SK-N-SH (cell line): ENCODE data around the gene AEBP2. TPM values are rescaled to one million over a fixed set of nuclear protein-coding genes. Genes with fewer than 3 reads are reported as not detected.

Experiments used
- CTCF ChIA-PET: fragments of 300-600, 350-600 bp; formaldehyde crosslinking; extraction: SDS; loops from one replicate; lab custom pipeline; 2021; lab: Yijun Ruan, JAX
- POLR2A ChIA-PET: fragments of 350-600 bp; sonication (Branson Sonifier 250); formaldehyde crosslinking; extraction: SDS; loops from one replicate; lab custom pipeline; 2020; ENCODE audit warnings: antibody characterized with exemption, inconsistent platforms; lab: Yijun Ruan, JAX
- DNase-seq: peaks from one replicate; pipeline ENCODE4 v3.0.0; 2012
- H2AFZ ChIP-seq: fragments of 200-600 bp; sonication (generic); 2 replicates; pipeline ENCODE4 v1.8.1; 2016; ENCODE audit warnings: antibody characterized with exemption, mild to moderate bottlenecking, low read depth
- H3F3A ChIP-seq: fragments of 200-600 bp; sonication (generic); replicated peaks from 2 replicates; pipeline ENCODE3; 2016; ENCODE audit warnings: antibody characterized with exemption, mild to moderate bottlenecking; ENCODE audit not compliant: insufficient read depth
- H3K27ac ChIP-seq, 2 experiments: fragments of 200-500 bp in 1 of 2; fragments of 200-600 bp in 1 of 2; sonication (Bioruptor generic) in 1 of 2; sonication (generic), shearing (Covaris generic) in 1 of 2; 2 replicates each; pipeline versions ENCODE4 v1.5.1 to v1.6.1; 2014 to 2016; ENCODE audit warnings: low read depth in 2 of 2, inconsistent platforms in 1 of 2, low read length in 1 of 2, mild to moderate bottlenecking in 1 of 2, mixed read lengths in 1 of 2
- H3K27me3 ChIP-seq: fragments of 200-600 bp; sonication (generic), shearing (Covaris generic); 2 replicates; pipeline ENCODE4 v1.6.1; 2016; ENCODE audit warnings: mixed run types; ENCODE audit not compliant: insufficient read depth
- H3K36me3 ChIP-seq, 2 experiments: fragments of 200-500 bp in 1 of 2; fragments of 200-600 bp in 1 of 2; sonication (Bioruptor generic) in 1 of 2; sonication (generic) in 1 of 2; replicated peaks in 1 of 2; 2 replicates each; pipeline versions ENCODE3 to v1.5.1; 2014 to 2016; ENCODE audit warnings: low read length in 1 of 2, mild to moderate bottlenecking in 1 of 2; ENCODE audit not compliant: insufficient read depth in 2 of 2, control insufficient read depth in 1 of 2
- H3K4me1 ChIP-seq, 2 experiments: fragments of 200-500 bp in 1 of 2; fragments of 200-600 bp in 1 of 2; sonication (Bioruptor generic) in 1 of 2; sonication (generic), shearing (Covaris generic) in 1 of 2; 2 replicates each; pipeline versions ENCODE4 v1.5.1 to v1.6.1; 2014 to 2016; ENCODE audit warnings: low read depth in 1 of 2, low read length in 1 of 2, mixed run types in 1 of 2; ENCODE audit not compliant: insufficient read depth in 2 of 2, control insufficient read depth in 1 of 2
- H3K4me2 ChIP-seq: fragments of 200-600 bp; sonication (generic), shearing (Covaris generic); 2 replicates; pipeline ENCODE4 v1.6.1; 2017; ENCODE audit warnings: mixed run types
- H3K4me3 ChIP-seq, 2 experiments: fragments of 200-500 bp in 1 of 2; fragments of 200-600 bp in 1 of 2; sonication (Bioruptor generic) in 1 of 2; sonication (generic), shearing (Covaris generic) in 1 of 2; 2 replicates each; pipeline versions ENCODE4 v1.5.1 to v1.8.1; 2014 to 2016; ENCODE audit warnings: low read depth in 2 of 2, inconsistent platforms in 1 of 2, low read length in 1 of 2, mild to moderate bottlenecking in 1 of 2, mixed read lengths in 1 of 2, moderate library complexity in 1 of 2
- H3K79me2 ChIP-seq: fragments of 200-600 bp; sonication (generic); 2 replicates; pipeline ENCODE4 v1.8.1; 2017; ENCODE audit warnings: mild to moderate bottlenecking; ENCODE audit not compliant: insufficient read depth
- H3K9ac ChIP-seq: fragments of 200-600 bp; sonication (generic); 2 replicates; pipeline ENCODE4 v1.6.1; 2017; ENCODE audit warnings: mixed run types
- H3K9me2 ChIP-seq: fragments of 200-600 bp; sonication (generic); 2 replicates; pipeline ENCODE4 v1.6.1; 2017; ENCODE audit warnings: mixed run types
- H3K9me3 ChIP-seq: fragments of 200-600 bp; sonication (generic); 2 replicates; pipeline ENCODE4 v1.6.1; 2017; ENCODE audit warnings: mixed run types, mild to moderate bottlenecking, moderate library complexity
- H4K20me1 ChIP-seq: fragments of 200-600 bp; sonication (generic); 2 replicates; pipeline ENCODE4 v1.6.1; 2017; ENCODE audit warnings: mild to moderate bottlenecking, mixed run types; ENCODE audit not compliant: insufficient read depth
- ELF1 ChIP-seq: IDR thresholded peaks from 2 replicates; pipeline ENCODE4 v1.4.0; 2012
- FOXJ3 ChIP-seq: sonication (generic); formaldehyde crosslinking; IDR thresholded peaks from 2 replicates; pipeline ENCODE4 v1.5.1; 2020; ENCODE audit warnings: mild to moderate bottlenecking, missing genetic modification reagents
- JUND ChIP-seq: IDR thresholded peaks from 2 replicates; pipeline ENCODE4 v1.4.0; 2012
- NRF1 ChIP-seq: IDR thresholded peaks from 2 replicates; pipeline ENCODE4 v1.6.1; 2012; ENCODE audit warnings: low read depth, mild to moderate bottlenecking, low read length
- REST ChIP-seq: IDR thresholded peaks from 2 replicates; pipeline ENCODE4 v1.6.1; 2012; ENCODE audit warnings: mild to moderate bottlenecking, low read depth, low read length, moderate library complexity
- RFX5 ChIP-seq: IDR thresholded peaks from 2 replicates; pipeline ENCODE4 v1.6.1; 2012; ENCODE audit warnings: mild to moderate bottlenecking, improper control_type of control experiment, low read length
- TEAD4 ChIP-seq: IDR thresholded peaks from 2 replicates; pipeline ENCODE4 v1.4.0; 2012; ENCODE audit warnings: mild to moderate bottlenecking, borderline replicate concordance; ENCODE audit not compliant: insufficient read depth
- WGBS: methylation state at CpG from one replicate; pipeline ENCODE4 v1.1.6; 2017; ENCODE audit warnings: low lambda C conversion rate; 5-methylcytosine and 5-hydroxymethylcytosine counted together
- polyA plus RNA-seq, 3 experiments: library from polyadenylated mRNA; depleted of rRNA; stranded (reverse); fragments of >200 nt; gene quantifications; 2 replicates each; pipeline ENCODE4 v1.2.3, GENCODE V29; 2012

Gene AEBP2
- polyA plus RNA-seq, 1 of the 3 experiments (the other 2 are of a cell fraction): 10.4 TPM

- no peaks in the 10 kb centered on the region for H3K4me1 ChIP-seq
- no peaks in the 10 kb centered on the region for H3K27me3 ChIP-seq
- no peak overlapping the region for H3K9ac ChIP-seq
- no peaks in the 10 kb centered on the region for H3F3A ChIP-seq
- no peak for DNase-seq
- H3K79me2 ChIP-seq: no peaks in the 10 kb centered on the region
- H3K4me2 ChIP-seq: no peak overlapping the region
- no peaks in the 10 kb centered on the region for H3K9me2 ChIP-seq
- TF ChIP-seq NRF1 (no peak), REST (no peak), JUND (no peak)
- no peaks in the 10 kb centered on the region for H3K36me3 ChIP-seq
- H4K20me1 ChIP-seq: no peaks in the 10 kb centered on the region
- no peak overlapping the region for H3K4me3 ChIP-seq
- peaks cover 8% of the 10 kb centered on the region; the same call in 1 of the 2 replicates for H3K9me3 ChIP-seq
- POLR2A ChIA-PET: no interaction called here
- H2AFZ ChIP-seq: no peak overlapping the region
- WGBS: 93% methylated on average over 1 of the region's 1 CpG
- CTCF ChIA-PET: no interaction called here
- no peak overlapping the region for H3K27ac ChIP-seq
Measured at GRCh38 chr12:19539836-19540235, 100.5 kb downstream of the AEBP2 start.

GRCh38 chr12:19542606-19543005 lies 103.3 kb downstream of the AEBP2 start:
- CTCF ChIA-PET: interaction anchor here (0.7 kb wide), 1 partner anchor 75 kb away, joined by 3 read pairs; no protein-coding TSS in a partner anchor
- POLR2A ChIA-PET: no interaction called here
- H3K9ac ChIP-seq: no peak overlapping the region

GRCh38 chr12:19544353-19544752 lies 105.1 kb downstream of the AEBP2 start:
- H3K27me3 ChIP-seq: no peaks in the 10 kb centered on the region
- no peak overlapping the region for H3K9ac ChIP-seq
- no peak overlapping the region for H3K4me2 ChIP-seq
- H3K9me2 ChIP-seq: no peaks in the 10 kb centered on the region
- H3K4me3 ChIP-seq: no peak overlapping the region
- H3K9me3 ChIP-seq: no peaks in the 10 kb centered on the region
- no peak overlapping the region for H3K27ac ChIP-seq
- H3K79me2 ChIP-seq: no peaks in the 10 kb centered on the region
- DNase-seq: no peak
- H3K36me3 ChIP-seq: no peaks in the 10 kb centered on the region
- no peak overlapping the region for H2AFZ ChIP-seq
- TF ChIP-seq RFX5: no peak
- no peak for TF ChIP-seq ELF1
- TF ChIP-seq FOXJ3 (CRISPR knock-in tag): no peak
- no peak for TF ChIP-seq TEAD4
- H4K20me1 ChIP-seq: no peaks in the 10 kb centered on the region
- H3F3A ChIP-seq: peaks cover 5% of the 10 kb centered on the region
- peaks cover 9 to 15% of the 10 kb centered on the region in 2 experiments for H3K4me1 ChIP-seq
- ChIA-PET POLR2A (no interaction called here), CTCF (no interaction called here)

More at GRCh38 chr12:19542606-19543005, 103.3 kb downstream of the AEBP2 start:
- H3K4me3 ChIP-seq: no peak overlapping the region
- H3K9me3 ChIP-seq: no peaks in the 10 kb centered on the region
- H4K20me1 ChIP-seq: no peaks in the 10 kb centered on the region
- DNase-seq: no peak
- peaks cover 9 to 15% of the 10 kb centered on the region in 2 experiments for H3K4me1 ChIP-seq
- no peaks in the 10 kb centered on the region for H3K9me2 ChIP-seq
- H3F3A ChIP-seq: peaks cover 5% of the 10 kb centered on the region
- 81% methylated on average over 4 of the region's 4 CpGs for WGBS
- no peak for TF ChIP-seq JUND
- TF ChIP-seq, all 33 proteins: peak for 0
- Histone ChIP-seq H2AFZ (no peak overlapping the region), H3K27me3 (no peaks in the 10 kb centered on the region), H3K27ac (no peak overlapping the region), H3K79me2 (no peaks in the 10 kb centered on the region), H3K4me2 (no peak overlapping the region), H3K36me3 (no peaks in the 10 kb centered on the region)
